GM19193 (cell line): ENCODE data around the gene PLPP7.
A peak's percentile ranks its signal among the peaks of the same experiment; 100 is the strongest.

Source experiments
- POLR2A ChIP-seq: IDR thresholded peaks from 4 replicates; pipeline ENCODE4 v1.6.1; 2011; ENCODE audit not compliant: insufficient read depth, insufficient read length; ENCODE audit errors: extremely low read depth

The PLPP7 gene

GRCh38 chr9:131289301-131290035 lies at the start of gene PLPP7:
TSS of gene PLPP7 (plus strand) at chr9:131289723. CDS start at chr9:131289998, 275 bp downstream.
- no peak for TF ChIP-seq POLR2A

GRCh38 chr9:131240047-131240921 lies 49.2 kb upstream of the PLPP7 start:
- no peak for TF ChIP-seq POLR2A

- TF ChIP-seq POLR2A, result no peak
Observed at GRCh38 chr9:131246618-131247017, 42.9 kb upstream of the PLPP7 start.

GRCh38 chr9:131252120-131252519 lies 37.4 kb upstream of the PLPP7 start:
- TF ChIP-seq POLR2A, result no peak

- peak; percentile 53 for TF ChIP-seq POLR2A
Observed at GRCh38 chr9:131253891-131254491, 35.5 kb upstream of the PLPP7 start.

- TF ChIP-seq POLR2A, result no peak
Observed at GRCh38 chr9:131254626-131255025, 34.9 kb upstream of the PLPP7 start.

GRCh38 chr9:131255676-131256197 lies 33.8 kb upstream of the PLPP7 start:
- TF ChIP-seq POLR2A, result no peak

GRCh38 chr9:131257266-131258025 lies 32.1 kb upstream of the PLPP7 start:
- no peak for TF ChIP-seq POLR2A

GRCh38 chr9:131258186-131258585 lies 31.3 kb upstream of the PLPP7 start:
- TF ChIP-seq POLR2A, result no peak

- no peak for TF ChIP-seq POLR2A
Observed at GRCh38 chr9:131258698-131259431, 30.7 kb upstream of the PLPP7 start.

- no peak for TF ChIP-seq POLR2A
Observed at GRCh38 chr9:131259432-131259898, 30.1 kb upstream of the PLPP7 start.

GRCh38 chr9:131259916-131260597 lies 29.5 kb upstream of the PLPP7 start:
- TF ChIP-seq POLR2A, result no peak

- no peak for TF ChIP-seq POLR2A
Observed at GRCh38 chr9:131260751-131261452, 28.6 kb upstream of the PLPP7 start.

GRCh38 chr9:131262327-131263032 lies 27.0 kb upstream of the PLPP7 start:
- no peak for TF ChIP-seq POLR2A
